ENCODE data around the gene RNF175.

Gene RNF175

DNA sequence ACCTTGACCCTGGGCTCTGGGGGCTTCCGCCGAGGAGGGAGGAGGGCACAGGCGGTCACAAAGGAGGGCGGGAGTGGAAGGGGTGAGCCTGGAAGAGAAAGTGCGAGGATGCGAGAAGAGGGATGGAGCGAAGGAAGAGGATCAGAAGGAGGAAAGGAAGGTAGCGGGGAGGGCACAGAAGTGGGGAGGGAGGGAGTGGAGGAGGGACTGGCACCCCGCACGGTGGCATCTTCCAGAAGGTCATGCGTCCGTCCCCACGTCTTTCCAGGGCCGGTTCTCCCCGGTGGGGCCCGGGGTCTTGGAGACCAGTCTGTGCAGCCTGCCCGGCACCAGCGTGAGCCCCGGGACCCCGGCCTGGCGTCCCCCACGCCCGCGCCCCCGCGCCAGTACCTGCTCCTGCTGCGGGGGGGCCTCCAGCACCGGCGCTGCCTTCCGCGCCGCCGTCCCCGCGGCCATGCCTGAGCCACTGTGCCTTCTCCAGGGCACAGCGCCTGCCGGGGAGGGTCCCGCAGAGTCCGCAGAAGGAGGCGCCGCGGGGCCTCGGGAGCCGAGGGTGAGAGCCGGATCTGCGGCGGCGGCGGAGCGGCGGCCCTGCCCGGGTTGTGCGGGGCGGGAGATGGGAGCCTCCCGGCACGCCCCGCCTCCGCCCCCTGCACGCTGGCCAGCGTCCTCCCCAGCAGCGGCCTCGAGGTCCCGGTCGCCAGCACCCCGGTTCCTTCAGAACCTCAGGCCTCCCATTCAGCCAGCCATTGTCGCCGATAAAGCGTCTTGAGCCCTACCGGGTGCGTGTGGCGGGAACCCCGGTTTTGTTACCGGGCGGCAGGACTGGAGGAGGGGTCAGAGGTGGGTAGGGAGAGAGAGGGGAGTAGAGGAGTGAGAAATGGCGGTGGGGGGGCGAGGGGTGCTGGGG, at the start of gene RNF175:
Gene RNF175, minus strand, starts transcription at position 618 of the 910 bp plus-strand sequence. Its CDS starts 162 bp downstream, at position 456.
- no peak for DNase-seq

DNA sequence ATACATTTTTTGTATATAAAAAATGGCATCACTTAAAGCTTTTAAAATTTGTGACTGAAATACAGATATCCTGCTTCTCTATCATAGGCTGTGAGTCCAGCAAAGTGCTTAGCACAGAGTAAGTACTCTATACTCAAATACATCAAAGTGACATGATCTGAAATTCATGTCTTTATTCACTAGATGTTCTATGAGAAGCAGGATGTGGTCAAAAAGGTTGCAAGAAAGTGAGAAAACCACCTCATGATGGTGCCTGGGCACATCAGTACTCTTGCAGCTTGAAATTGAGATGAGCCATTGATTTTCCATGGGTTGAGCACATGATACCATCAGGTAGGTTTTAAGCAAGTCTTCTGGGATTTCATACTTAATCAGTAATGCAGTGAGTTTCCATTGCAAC, 49.5 kb upstream of the RNF175 start:
- DNase-seq, result no peak

DNA sequence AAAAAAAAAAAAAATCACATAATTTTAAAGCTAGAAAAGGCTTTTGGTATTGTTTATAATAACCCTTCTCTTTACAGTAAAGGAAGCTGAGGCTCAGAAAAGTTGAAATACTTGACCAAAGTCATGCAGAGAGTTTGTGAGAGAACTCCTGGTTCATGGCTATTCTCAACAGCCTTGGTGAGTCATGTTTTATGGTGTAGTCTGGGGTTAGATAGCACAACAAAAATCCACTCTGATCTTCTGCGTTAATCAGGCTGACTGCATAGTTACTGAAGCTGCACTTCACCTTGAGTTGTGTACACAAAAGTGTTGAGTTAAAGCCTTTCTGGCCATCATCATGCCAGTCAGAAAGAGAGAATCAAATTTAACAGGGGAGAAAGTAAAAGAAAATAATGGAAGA, 48.4 kb upstream of the RNF175 start:
- no peak for DNase-seq

DNA sequence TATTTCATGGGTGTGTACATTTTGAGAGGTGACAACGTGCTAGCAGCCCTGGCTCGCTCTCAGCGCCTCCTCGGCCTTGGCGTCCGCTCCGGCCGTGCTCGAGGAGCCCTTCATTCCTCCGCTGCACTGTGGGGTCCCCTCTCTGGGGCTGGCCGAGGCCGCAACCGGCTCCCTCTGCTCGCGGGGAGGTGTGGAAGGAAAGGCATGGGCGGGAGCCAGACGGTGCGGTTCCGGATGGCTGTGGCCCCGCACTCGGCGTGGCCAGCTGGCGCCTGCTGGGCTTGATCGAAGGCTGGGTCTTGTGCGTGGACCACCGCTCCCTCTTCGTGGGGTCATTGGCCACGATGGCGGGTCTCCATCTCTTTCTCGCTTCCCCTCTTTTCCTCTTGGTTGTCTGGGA, 46.2 kb upstream of the RNF175 start:
- no peak for DNase-seq

DNA sequence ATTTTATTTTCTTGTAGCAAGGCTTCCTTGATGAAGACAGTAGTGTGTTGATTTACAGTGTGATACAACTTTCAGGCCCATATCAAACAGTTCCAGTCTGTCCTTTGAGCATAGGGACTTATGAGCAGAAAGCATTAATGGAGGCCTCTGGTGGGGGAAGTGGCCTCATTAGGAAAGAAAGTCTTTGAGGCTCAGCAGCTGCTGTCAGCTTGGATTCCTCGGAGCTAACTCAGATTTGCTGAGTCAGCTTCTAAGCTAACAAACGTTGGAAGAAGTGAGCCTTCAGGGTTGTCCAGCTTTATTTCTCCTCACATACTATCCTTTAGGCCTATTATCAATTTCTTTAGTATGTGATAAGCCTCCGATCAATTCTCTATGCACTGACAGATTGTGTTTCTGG, 44.9 kb upstream of the RNF175 start:
- DNase-seq, result no peak

DNA sequence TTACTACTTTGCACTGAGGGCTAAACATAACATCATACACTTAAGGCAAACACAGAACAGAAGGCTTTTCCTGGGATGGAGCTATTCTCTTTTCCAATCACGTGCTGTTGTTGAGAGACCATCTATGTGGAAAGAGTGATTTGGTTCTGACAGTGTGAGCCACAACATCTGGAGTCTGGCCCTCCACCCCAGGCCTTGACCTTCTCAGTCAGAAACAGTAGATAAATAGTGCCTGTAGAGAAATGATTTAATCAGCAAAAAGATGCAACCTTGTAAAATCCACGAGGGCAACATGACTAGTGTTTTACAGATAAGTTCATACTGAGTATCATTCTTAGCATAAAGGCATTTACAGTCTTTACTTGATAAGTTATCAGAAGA, 39.9 kb upstream of the RNF175 start:
- DNase-seq, result no peak

DNA sequence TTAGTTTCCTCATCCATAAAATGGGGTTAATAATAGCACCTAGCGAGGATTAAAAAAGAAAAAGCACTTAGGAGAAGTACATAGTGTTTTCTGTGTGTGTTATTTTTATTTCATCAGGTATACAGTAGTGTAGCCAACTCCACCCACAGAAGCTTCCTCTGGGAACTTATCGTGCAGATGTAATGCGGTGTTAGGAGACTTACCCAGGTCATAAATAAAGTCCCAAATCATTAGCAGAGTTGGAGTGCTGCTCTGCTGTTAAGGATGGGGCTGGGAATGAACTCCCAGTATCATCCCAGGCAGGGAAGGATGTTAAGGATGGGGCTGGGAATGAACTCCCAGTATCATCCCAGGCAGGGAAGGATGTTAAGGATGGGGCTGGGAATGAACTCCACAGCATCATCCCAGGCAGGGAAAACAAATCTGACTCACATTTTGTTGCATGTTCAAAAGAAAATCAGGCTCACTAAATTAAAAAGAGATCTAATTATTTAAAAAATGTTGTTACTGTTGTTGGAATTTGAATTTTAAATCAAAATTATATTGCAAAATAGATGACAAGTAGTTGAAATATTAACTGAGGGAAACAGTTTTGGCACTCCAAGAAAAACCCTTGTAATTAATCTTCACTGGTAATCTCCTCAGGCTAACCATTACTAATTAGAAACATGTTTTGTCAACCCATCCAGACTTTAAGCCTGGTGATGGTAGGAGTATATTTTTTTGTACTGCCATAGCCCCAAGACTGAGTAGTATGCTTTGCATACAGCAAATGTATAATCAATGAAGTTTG, 39.3 kb upstream of the RNF175 start:
- no peak for DNase-seq

DNA sequence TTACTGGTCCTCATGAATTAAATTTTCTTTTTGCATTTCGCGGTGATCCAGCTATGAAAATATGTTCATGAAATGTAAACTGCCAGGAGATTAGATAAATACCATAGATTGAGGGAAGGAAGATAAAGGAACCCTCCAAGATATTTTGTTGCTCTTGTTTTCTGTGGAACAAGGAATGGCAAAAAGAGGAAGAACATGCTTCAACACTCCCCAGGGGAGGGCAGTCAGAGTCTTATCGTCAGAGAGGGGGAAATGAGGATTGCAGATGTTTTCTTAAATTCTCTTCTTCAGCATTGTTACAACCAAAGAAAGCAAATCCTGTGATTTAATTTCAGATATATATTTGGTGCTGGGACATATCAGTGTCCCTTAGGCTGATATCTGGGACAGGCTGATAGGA, 38.6 kb upstream of the RNF175 start:
- no peak for DNase-seq

DNA sequence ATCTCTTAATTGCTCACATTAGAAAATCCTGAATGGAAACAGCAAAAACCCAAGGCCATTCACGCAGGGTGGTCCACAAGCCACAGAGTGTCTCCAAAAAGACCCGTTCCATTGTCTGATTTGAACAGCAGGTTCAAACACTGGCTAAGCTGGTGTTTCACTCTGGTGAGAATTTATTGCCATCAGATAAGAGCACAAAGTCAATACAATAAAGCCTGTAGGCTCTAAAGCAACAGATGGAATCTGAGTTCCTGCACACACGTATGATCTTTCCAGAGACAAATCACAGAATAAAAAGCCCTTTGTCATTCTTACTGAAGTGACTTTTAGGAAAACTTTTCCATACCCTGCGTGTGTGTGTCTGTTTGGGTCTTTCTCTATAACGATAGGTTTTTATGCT, 34.2 kb upstream of the RNF175 start:
- DNase-seq, result no peak

DNA sequence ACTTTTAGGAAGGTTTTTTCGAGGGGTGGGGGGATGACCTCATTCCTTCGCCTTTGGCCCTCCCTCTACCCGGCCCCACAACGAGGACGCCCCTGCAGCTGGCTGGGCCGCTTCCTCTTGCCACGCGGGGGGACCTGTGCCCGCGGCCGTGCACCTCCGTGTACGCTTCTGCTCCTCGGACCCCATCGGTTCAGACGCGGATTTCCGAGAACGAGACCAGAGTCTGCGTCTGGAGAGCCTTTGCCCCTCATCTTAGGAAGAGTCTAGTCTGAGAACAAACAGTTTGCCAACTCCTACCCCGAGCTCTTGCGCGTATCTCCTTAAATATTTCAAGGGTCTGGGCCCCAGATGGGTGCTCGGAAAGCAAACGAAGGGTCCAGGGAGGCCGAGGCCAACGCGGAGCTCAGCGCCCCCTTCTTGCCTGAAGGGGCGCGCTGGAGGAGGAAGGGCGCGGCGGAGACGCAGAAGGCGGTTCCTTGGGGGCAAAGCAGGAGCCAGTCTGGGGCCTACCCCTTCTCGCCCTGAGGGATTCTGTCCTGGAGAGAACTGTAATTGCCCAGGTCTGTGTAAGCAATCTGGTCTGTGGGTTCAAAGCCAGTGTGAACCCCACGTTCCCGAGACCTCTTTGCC, 32.9 kb upstream of the RNF175 start:
- no peak for DNase-seq

DNA sequence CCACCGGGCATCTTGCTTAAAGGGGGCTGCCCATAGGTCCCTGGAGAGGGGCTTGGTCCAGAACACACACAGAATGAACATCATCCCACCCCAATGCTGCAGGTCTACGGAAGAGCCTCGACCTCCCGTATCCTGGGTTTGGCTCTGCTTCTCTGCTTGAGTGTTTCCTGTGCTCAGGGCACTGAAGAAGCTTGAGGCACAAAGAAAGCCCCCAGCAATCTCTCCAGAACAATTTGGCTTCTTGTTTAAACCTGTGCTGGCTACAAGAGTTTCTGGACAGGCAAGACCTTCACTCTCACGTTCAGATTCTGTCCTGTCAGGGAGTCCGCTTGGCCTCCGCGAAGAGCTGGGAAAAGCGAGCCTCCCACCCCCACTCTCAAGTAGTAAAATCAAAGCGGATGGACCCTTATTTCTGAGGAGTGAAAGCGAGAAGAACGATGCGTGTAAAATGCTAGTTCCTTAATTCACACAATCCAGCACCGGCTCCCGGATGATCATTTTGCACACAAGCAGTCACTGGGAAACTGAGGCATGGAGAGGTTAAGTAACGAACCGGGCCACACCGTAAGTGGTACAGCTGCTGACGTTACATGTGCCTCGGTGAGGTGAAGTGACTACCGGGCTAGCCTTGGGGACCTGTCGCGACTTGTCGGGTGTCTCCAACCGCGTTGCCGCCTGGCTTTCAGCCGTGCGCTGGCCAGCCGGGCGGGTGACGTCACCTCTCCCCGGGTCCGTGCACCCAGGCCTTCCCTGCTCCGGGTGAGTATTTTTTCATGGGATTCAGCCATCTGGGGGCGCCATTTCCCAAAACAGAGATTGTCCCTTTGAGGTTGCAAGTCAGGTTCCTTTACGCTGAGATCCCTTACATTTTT, 32.2 kb upstream of the RNF175 start:
- no peak for DNase-seq

DNA sequence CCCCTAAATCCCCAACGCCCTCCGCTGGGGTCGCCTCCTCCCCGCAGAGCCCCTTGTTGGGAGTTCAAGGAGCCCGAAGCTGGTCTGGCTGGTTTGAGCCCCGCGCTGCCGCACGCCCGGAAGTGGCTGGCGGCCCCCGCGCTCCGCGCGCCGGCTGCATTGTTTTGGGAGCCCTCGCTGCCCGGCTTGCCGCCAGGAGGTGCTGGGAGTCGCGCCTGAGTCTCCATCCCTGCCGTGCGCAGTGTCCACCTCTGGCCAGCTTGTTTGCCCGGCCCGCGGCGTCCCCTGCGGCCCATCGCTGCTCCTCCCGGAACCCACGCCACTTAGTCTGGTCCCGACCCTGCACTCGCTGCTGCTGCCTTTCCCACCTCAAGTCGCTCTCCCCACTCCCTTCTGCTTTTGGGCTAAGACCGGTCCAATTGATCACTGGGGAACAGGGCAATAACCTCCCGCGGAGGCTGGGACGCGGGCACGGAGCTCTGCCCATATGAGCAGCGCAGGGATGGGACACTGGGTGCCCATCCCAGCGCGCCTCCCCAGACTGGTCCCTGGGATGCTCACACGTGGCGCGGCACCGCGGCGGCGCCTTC, 31.2 kb upstream of the RNF175 start:
- no peak for DNase-seq

DNA sequence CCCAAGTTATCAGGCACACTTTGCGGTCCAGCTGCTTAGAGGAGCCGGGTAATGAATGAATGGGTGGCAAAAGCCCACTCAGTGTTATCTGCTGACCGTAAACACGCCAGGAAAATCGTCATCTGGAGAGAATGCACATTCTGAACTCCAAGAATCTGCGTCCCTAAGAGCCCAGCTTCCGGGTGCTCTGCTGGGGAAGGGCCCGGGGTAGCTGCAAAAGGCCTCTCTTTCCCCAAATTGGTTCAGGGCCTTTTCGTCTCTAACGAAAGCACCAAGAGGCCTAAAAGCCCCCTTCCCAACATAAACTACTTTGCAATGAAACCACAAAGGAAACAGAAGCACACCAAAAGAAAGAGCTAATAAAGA, 30.7 kb upstream of the RNF175 start:
- no peak for DNase-seq

DNA sequence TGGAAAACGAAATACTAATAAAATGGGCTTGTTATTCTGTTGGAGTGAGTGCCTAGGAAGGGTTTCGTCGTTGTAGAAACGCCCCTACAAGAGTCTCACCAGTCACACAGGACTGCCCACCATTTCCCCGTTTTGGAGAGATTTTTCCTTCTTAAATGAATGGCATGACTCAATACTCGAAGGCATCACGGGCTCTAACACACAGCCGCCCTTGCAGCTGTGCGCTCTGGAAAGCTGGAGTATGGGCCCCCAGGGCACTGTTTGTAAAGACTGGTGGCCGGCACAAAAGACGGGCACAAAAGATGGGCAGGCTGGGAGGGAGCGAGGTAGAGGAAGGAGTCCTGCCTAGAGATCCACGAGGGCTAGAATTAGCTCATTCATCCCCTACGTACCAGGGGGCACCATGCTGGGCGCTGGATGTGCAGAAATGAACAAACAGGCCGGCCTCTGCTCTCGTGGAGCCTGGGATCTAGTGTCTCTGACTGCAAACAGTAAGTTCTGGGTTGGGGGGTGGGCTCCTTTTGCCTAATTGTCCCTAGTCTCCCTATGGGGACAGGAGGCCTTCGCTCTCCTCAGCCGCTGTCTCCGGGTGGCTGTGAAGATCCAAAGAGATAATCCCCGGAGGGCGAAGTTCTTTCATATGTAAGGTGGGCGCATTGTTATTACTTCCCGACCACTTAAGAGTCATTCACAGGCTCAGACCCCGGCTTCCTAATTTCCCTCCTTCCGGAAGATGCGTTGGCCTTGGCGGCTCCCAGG, 30.1 kb upstream of the RNF175 start:
- DNase-seq, result no peak

DNA sequence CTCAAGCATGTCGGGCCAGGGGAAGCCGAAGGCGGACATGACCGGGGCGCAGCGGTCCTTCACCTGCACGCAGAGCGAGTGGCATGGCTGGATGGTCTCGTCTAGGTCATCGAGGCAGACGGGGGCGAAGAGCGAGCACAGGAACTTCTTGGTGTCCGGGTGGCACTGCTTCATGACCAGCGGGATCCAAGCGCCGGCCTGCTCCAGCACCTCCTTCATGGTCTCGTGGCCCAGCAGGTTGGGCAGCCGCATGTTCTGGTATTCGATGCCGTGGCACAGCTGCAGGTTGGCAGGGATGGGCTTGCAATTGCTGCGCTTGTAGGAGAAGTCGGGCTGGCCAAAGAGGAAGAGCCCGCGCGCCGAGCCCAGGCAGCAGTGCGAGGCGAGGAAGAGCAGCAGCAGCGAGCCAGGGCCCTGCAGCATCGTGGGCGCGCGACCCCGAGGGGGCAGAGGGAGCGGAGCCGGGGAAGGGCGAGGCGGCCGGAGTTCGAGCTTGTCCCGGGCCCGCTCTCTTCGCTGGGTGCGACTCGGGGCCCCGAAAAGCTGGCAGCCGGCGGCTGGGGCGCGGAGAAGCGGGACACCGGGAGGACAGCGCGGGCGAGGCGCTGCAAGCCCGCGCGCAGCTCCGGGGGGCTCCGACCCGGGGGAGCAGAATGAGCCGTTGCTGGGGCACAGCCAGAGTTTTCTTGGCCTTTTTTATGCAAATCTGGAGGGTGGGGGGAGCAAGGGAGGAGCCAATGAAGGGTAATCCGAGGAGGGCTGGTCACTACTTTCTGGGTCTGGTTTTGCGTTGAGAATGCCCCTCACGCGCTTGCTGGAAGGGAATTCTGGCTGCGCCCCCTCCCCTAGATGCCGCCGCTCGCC, 28.8 kb upstream of the RNF175 start, which contains the start of gene SFRP2:
Gene SFRP2, minus strand, starts transcription at position 671 of the 864 bp plus-strand sequence. Its CDS starts 248 bp downstream, at position 423.
- DNase-seq, result no peak

DNA sequence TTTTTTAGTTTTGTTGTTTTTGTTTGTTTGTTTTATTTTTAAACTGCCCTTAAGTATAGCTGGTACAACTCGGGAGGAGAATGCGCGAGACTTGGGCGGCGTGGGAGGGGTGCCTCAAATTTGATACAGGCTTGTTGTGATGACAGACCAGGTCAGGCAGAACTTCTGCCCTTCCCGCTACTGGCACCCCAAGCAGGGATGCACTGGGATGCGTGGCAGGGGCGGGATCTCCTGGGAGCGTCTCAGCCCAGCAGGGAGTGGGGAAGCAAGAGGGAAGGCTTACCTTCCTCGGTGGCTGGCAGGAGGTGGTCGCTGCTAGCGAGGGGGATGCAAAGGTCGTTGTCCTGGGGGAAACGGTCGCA, 28.2 kb upstream of the RNF175 start:
- no peak for DNase-seq

DNA sequence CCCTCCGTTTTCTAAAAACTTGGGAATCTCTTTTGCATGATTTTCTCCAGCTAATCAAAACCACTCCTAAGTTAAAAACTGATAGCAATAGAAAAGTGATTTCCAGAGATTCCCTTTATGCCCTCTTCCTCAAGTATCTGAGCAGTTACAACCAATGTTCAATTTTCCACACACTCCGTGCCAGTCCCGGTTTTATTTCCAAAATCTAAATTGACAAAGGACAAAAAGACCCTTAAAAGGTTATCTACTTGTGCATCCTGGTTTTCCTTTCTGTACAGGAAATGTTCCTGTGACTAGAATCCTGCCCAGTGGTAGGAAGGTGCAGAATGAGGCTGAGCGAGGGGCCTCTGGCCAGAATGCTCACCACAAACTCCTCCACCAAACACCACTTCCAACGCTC, 27.8 kb upstream of the RNF175 start:
- DNase-seq, result no peak

DNA sequence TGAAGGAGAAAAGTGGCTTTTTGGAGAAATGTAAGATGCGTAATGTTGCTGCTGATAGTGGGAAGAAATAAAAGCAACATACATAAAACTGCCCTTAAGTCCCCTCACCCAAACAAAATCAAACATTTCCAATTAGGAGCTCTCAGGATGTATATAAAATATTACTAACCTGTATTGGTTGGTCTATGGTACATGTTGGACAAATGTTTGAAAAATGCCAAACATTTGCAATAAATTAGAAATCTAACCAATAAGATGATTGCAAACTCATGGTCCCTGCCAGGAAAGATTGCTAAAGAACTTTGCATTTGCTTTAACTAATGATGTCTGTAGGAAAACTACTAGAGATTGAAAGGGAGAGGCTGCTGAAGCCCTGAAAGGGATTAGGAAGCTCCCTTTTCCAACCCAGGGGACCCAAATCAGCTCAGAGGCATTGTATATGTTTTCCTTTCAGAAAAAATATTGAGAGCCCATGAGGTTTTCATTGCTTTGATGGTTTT, 27.3 kb upstream of the RNF175 start:
- DNase-seq, result no peak

DNA sequence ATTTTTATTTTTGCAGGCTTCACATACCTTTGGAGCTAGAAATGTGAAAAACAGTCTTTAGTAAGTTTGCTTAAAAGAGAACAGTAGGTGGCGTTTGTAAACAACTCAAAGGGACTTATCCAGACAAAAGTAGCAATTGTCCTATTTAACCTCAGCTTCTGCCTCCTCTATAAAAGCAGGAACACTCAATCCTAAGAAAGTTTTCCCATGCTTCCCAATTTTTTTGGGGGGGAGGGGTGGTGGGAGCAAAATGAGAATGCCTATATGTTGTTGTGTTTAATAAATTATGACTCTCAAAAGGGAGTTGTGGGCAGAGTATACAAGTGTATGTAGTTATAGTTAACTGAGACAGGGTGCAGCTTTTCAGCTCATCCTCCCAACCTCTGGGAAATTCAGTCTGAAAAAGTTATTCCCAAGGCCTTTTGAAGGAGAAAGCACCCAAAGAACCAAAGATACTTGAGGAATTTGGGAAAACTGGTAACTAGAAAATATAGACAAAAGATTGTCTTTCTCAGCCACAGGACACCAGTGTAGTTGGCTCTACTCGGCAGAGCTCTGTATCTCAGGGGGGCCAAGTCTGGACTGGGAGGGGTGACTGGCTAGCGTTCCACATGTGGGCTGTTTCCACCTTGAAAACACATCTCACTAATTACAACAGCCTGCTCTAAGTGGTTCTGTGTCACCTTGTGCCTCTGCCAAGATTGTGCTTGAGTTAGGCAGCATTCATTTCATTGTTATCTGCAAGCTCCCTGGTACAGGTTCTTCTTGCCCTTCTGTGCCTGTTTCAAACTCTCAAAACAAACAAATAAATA, 26.3 kb upstream of the RNF175 start:
- peak; percentile 38 for DNase-seq

Measured in amniotic stem cell (primary cell).